ENCODE results near the gene C5. TPM values are rescaled to one million over a fixed set of nuclear protein-coding genes. Genes with fewer than 3 reads are reported as not detected.
A peak's percentile ranks its signal among the peaks of the same experiment; 100 is the strongest.

The C5 gene
- total and polyA plus RNA-seq, 8 donors = 5.2 to 29.9 (median 14.6) TPM

GRCh38 chr9:120932086-120932823, 117.8 kb downstream of the C5 start:
- DNase-seq (no peak), ATAC-seq (no peak), FAIRE-seq (no peak)
- Histone ChIP-seq H3K4me1 (peaks cover 15 to 22% (median 19%) of the 10 kb centered on the region in 3 donors), H3K36me3 (no peaks in the 10 kb centered on the region), H3K27me3 (no peaks in the 10 kb centered on the region), H3K4me3 (no peak overlapping the region), H3K9me3 (no peaks in the 10 kb centered on the region), H3K27ac (peak overlapping the region in 2 of 4 donors; percentile 57 to 80)
- no peak for TF ChIP-seq CTCF (IDR thresholded peaks at IDR 0.05)
- intact Hi-C loops (cut with DNase I) = loop anchor here in 1 of 3 donors (10.0 kb wide), 1 partner anchor 177 kb away; no protein-coding TSS in a partner anchor
- WGBS, 2 donors = 77 to 85% methylated on average over 6 of the region's 6 CpGs

DNA sequence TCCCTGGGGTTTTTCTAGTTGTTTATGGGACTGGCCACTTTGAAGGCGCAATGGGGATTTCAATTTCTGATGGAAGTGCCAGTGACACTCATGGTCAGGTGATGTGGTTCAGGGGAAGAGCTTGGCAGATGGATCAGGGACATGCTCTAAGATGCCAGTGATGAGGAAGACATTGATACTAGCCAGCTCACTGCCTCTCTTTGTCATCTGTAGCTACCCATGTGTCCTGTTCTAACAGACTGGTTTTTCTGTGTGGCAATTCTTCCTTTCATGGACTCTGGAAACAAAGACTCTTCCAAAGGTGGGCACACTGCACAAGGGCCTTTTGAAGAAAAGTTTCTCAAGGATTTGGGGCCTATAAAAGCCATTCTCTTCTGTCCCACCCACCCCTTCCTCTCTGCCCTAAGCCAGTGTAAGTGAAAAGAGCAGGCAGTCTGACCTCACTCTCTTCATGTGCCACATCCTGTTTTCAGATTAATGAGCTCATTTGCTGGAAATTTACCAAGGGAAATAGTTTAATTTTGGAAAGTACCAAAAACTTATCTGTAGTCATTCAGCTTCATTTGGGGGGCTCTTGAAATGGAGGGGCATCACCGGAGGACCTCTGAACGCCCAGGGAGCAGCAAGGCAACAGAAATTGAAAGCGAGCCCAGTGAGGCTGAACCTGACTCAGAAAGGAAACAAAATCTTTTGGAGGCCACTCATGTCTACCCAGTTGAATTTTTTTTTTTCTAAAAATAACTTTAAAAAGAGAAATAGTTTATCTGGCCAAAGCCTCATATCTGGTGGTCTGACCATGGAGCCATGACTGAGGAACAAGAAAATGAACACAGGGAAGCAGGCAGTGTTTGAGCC, 118.6 kb downstream of the C5 start:
- Histone ChIP-seq H3K9me3 (no peaks in the 10 kb centered on the region), H3K4me3 (no peak overlapping the region), H3K27ac (peak overlapping the region in 2 of 4 donors; percentile 57 to 80), H3K4me1 (peaks cover 15 to 22% (median 19%) of the 10 kb centered on the region in 3 donors), H3K36me3 (no peaks in the 10 kb centered on the region), H3K27me3 (no peaks in the 10 kb centered on the region)
- TF ChIP-seq CTCF (IDR thresholded peaks at IDR 0.05) = no peak
- WGBS, 2 donors = 73 to 75% methylated on average over 4 of the region's 4 CpGs
- intact Hi-C loops (cut with DNase I) = loop anchor here in 1 of 3 donors (10.0 kb wide), 1 partner anchor 177 kb away; no protein-coding TSS in a partner anchor
- ATAC-seq = no peak
- no peak for FAIRE-seq
- DNase-seq = no peak

DNA sequence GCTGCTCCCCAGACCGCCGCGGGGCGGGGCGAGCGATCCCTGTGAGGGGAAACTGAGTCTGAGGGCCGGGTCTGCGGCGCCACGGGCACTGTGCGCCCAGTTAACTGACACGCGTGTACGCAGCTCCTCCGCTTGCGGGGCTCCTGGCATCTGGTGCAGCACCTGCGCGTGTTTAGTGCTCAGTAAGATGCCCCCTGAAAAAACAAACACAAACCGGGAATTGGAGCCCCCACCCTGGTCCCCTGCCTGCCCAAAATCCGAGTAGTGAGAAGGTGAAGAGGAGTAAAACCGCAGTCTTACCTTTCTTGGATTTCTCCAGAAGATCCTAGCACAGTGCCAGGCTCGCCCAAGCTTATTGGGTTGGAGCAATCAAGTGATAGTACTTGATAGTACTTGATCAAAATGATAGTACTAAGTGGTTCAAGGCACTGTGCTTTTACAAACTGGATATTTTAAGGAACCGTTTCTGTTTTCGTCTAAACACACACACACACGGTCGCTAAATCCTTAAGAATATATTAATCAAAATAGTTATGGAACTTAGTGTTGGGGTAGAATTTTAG, 120.8 kb downstream of the C5 start:
- Histone ChIP-seq H3K9me3 (no peaks in the 10 kb centered on the region), H3K27ac (peak overlapping the region; percentile 81 to 94 (median 88)), H3K4me3 (peak overlapping the region; percentile 76 to 87 (median 82)), H3K27me3 (no peaks in the 10 kb centered on the region), H3K36me3 (no peaks in the 10 kb centered on the region), H3K4me1 (peaks cover 0 to 4% (median 0%) of the 10 kb centered on the region in 3 donors)
- DNase-seq (no peak), ATAC-seq (peak; percentile 8 to 21 (median 9)), FAIRE-seq (no peak)
- TF ChIP-seq CTCF (IDR thresholded peaks at IDR 0.05) = peak in 1 of 4 donors; percentile 3
- intact Hi-C loops (cut with DNase I) = loop anchor here in 1 of 3 donors (10.0 kb wide), 1 partner anchor 55 kb away; the partner anchor contains the start of gene PHF19
- 19 to 22% methylated on average over 26 of the region's 26 CpGs for WGBS, 2 donors

- H3K27me3 ChIP-seq = no peaks in the 10 kb centered on the region
- H3K4me1 ChIP-seq = peaks cover 0 to 4% (median 0%) of the 10 kb centered on the region in 3 donors
- FAIRE-seq (no peak), DNase-seq (peak; percentile 77 to 93 (median 82)), ATAC-seq (peak; percentile 90 to 97 (median 95))
- TF ChIP-seq CTCF (IDR thresholded peaks at IDR 0.05) = peak in 1 of 4 donors; percentile 26
- intact Hi-C loops (cut with DNase I) = loop anchor here in 1 of 3 donors (10.0 kb wide), 1 partner anchor 54 kb away; the partner anchor contains the start of gene PHF19
- no peaks in the 10 kb centered on the region for H3K36me3 ChIP-seq
- peak overlapping the region; percentile 81 to 94 (median 88) for H3K27ac ChIP-seq
- WGBS, 2 donors = 0 to 1% methylated on average over 64 to 73 of the region's 73 CpGs
- H3K4me3 ChIP-seq = peak overlapping the region; percentile 76 to 87 (median 82)
- no peaks in the 10 kb centered on the region for H3K9me3 ChIP-seq
Measured at GRCh38 chr9:120928483-120929228, 121.4 kb downstream of the C5 start.
